Uterus (tissue), 2 donors: ENCODE results near the gene SCFD2.

ENCODE experiments used
- CTCF ChIP-seq, 4 experiments: fragments of 200-600 bp in 2 of 4; fragments of 450-650 bp in 2 of 4; sonication (generic) in 2 of 4; IDR thresholded peaks; one replicate each; pipeline ENCODE4 v1.5.1; 2016 to 2019; ENCODE audit warnings: antibody characterized with exemption in 4 of 4, mild to moderate bottlenecking in 2 of 4, moderate library complexity in 1 of 4
- POLR2A ChIP-seq, 2 donors: fragments of 450-650 bp; IDR thresholded peaks; one replicate each; pipeline ENCODE4 v1.6.1; 2016; ENCODE audit warnings: antibody characterized with exemption in 2 of 2, mild to moderate bottlenecking in 1 of 2, moderate library complexity in 1 of 2

GRCh38 chr4:52824270-52824602, 541.6 kb downstream of the SCFD2 start:
- no peak for TF ChIP-seq CTCF (IDR thresholded peaks at IDR 0.05)
- no peak for TF ChIP-seq POLR2A (IDR thresholded peaks at IDR 0.05)
